HG03103 (cell line): Measurements from ENCODE around the gene FBXW11.

Experiments
- ATAC-seq: cut with Tn5 transposase; IDR thresholded peaks from one replicate; pipeline ENCODE4 v1.9.1; 2021; ENCODE audit warnings: low read depth; ENCODE audit not compliant: unreplicated experiment

Gene FBXW11

DNA sequence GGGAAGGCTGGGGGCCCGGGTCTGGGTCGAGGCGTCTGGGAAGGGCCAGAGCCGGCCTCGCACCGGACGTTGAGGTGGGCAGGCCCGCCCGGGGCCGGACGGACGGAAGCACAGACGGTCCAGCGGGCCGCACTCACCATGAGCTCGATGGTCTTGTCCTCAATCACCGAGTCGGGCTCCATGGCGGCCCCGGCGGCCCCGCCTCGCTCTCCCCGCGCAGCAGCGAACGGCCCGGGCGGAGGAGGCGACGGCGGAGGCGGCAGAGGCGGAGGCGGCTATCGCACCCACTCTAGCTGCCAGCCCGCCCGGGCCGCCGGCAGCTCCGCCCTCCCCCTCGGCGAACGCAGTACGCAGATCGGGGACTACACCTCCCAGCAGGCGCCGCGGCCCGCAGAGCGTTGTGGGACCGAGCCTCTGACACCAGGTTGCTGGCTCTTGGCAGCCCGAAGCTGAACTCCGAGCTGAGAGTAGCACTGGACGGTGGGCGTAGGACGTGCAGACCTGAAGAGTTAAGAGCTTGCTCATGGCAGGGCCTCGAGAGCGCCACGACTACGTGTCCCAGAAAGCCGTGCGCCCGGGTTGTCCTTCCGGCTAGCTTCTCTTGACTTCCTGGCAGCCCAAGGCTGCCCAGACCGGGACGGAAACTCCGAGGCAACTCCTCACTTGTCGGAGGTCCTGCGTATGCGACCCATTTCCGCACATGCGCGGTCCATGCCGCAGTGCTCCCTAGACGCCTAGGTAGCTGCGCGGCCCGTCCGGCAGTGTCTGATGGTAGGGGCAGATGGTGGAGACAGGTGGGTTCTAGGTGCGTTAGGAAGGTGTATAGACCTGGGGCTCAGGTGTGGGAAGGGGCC, at the start of gene FBXW11:
FBXW11 (minus strand) TSS at position 318 of the 854 bp plus-strand sequence; CDS start at position 182, 136 bp downstream.
- peak; percentile 75 for ATAC-seq

DNA sequence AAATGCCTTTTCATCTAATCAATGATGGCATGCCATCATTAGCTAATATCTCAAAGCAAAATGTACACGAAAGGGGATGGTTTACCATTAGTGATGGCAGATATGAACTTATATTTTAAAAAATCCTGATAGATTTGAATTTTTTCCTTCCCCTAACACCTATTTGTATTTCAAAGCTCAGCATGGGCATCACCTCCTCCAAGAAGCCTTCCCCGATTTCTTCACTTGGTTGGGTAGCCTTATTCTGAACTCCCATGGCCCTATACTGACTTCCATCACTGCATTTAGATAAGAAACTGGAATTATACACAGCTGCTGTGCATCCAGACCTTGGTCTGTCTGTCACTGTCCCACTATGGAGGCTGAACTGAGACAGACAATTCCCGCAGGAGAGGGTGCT, 49.6 kb upstream of the FBXW11 start:
- no peak for ATAC-seq

DNA sequence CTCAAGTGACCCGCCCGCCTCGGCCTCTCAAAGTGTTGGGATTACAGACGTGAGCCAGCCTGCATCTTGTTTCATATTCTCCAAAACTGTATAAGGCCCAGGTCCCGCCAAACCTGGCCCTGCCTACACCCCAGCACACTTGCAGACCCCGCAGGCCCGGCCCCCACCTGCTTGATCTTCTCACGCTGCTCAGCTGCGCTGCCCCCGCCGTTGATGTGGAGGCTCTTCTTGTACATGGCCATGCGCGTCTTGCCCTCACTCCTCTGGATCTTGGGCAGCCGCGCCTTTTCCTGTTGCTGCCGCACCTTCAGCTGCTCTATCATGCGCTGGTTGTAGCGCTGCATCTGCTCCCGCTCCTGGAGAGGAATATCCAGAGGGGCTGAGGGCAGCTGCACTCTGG, 49.0 kb upstream of the FBXW11 start:
- ATAC-seq = no peak

DNA sequence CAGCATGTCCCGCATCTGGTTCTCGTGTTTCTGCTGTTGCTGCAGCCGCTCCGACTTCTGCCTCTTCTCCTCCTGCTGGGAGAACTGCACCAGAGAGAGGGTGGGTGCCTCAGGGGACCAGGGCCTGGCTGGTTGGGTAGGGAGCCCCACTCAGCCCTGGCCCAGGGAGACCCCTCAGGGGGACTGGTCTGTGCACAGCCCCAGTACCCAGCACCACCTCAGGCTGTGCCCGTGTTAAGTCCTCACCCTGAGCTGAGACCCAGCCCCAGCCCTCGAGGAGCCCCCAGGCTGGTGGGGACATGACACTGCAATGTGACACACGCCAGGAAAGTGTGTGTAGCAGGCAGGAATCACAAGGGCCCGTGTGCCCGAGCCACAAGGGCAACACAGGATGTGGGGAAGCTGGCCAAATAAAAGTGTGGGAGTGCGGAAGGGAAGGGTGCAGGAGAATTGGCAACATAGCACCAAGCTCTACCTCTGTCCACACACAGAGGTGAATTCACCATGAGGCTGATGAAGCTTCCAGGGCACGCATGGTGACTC, 48.2 kb upstream of the FBXW11 start:
- ATAC-seq = no peak

DNA sequence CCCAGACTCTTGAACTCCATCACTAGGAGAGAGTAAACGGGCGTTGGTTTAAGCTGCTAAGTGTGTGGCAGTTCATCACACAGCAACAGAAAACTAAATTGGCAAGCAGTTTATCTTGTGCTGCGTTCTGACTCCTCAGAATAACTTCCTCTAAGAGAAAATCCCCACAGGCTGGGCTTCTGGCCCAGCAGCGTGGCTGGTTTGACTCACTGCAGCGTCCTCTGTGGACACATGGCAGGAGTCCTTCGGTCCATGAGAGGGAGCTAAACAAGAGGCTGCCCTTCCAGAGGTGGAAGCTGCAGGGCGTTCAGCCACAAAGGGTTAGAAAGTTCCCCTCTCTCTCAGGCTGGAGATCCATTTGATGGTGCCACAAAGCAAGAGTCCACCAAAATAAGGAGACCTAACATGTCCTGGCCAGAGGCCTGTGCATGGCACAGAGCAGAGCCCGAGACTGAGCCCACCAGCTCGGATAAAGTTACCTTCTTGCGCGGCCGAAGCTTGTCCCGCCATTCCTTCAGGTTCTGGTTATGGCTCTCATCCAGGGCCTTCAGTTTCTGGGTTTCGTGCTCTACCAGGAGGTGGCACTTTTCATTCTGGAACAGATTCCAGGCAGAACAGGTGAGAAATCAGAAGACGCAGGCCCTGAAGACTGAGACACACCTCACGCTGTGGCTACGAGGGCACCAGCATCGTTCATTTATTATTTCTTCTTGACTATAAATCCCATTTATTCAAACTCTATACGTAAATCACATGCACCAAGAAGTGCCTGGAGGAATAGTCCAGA, 46.2 kb upstream of the FBXW11 start:
- no peak for ATAC-seq

DNA sequence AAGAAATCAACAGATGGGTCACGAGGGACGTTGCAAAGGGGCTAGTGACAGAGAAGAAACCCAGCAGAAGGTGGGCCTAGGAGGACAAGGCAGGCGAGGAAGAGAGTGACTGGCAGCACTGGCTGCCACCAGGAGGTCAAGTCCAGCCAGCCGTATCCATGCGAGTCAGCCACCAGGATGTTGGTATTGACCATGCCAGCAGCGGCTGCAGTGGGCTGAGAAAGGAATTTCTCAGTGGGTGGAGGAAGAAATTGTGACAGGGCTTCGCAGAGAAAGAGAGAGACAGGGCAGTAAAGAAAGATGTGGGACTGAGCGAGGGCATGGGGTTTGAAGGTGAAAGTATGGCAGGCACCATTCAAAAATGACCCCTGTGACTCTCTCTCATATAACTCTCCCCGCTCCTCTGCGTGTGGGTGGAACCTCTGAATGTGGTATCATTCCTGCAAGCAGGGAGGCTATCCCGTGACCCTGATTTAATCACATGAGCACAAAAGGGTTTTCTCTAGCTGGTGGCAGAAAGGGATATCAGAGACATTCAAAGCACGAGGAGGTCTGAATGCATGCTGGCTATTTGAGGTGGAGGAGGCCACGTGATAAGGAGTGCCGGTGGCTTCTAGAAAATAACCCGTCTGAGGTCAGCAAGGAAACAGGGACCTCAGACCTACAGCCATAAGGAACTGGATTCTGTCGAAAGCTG, 45.4 kb upstream of the FBXW11 start:
- ATAC-seq = no peak

DNA sequence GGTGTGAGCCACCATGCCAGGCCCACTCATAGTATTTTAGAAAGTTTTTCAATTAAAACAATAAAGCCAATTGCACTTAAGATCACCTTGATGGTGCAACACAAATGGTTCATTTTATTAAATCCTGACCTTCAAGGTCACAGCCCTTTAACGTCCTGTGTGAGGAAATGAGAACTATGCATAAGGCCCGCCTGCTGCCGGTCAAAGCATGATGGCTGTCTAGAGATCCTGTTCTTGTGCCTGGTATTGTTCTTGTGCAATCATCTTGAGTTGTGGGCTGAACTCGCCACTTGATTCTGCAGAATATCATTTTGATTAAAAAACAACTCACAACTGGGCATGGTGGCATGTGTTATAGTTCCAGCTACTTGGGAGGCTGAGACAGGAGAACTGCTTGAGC, 43.6 kb upstream of the FBXW11 start:
- ATAC-seq = no peak

DNA sequence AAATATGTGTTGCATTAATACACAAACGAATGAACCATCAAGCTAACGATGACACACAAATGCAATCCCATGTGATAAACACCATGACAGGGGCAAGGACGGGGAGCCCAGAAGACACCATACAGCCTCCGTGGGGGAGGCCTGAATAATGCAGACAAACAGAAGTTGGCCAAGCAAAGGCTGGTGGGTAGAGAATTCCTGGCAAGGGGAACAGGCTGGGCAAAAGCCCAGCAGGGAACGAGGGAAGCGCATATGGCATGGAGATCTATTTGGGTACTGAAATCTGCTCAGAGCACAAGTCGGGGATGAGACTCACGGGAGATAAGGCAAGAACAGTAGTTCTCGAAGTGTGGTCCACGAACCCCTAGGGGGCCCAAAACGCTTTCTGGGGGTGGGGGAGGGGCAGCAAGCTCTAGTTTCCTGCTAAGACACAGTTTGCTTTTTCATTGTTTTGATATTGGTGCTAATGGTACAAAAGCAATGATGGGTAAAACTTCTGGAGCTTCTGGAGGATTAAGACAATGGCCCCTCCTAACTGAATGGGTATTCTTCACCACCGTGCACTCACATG, 42.9 kb upstream of the FBXW11 start:
- ATAC-seq = no peak

DNA sequence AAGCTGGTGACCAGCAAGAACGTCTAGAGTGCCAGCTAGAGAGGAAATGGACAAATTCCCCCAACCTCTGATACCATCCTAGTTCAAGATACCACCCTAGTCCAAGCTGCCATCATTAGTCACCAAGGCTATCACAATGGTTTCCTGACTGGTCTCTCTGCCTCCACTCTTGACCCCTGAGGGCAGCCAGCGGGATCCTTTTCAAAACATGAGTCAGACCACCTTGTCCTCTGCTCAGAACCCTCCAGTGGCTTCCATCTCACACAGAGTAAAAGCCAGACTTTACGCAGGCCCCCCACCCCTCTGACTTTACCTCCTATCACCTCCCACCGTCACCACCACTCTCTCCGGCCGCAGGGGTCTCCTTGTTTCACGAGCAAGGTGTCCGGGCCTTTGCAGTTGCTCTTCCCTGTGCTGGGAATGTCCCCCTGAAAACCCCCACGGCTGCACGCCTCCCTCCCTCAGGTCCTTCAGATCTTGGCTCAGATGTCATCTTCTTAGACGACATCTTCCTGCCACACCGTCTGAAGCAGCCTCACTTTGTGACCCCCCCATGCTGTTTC, 42.2 kb upstream of the FBXW11 start:
- ATAC-seq = no peak

DNA sequence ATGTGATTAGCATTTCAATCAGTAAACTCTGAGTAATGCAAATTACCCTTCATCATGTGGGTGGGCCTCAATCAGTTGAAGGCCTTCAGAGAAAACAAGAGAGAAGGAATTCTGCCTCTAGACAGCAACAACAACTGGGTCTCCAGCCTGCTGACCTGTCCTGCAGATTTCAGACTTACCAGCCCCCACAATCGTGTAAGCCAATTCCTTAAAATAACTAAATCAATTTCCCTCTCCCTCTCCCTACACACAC, 41.7 kb upstream of the FBXW11 start:
- ATAC-seq = no peak

DNA sequence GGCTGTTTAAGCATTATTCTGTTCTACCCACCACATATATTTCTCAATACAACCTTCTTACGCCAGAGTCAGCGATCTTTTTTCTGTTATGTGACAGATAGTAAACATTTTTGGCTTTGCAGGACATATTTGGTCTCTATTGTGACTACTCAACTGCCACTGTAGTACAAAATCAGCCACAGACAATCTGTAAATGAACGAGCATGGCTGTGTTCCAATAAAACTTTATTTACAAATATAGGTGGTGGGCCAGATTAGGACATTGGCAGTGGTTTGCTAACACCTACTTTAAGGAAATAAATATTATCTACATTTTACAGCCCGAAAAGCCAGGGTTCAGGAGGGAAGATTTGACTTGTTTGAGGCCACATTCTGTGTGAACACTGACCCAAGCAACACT, 40.2 kb upstream of the FBXW11 start:
- ATAC-seq = no peak

DNA sequence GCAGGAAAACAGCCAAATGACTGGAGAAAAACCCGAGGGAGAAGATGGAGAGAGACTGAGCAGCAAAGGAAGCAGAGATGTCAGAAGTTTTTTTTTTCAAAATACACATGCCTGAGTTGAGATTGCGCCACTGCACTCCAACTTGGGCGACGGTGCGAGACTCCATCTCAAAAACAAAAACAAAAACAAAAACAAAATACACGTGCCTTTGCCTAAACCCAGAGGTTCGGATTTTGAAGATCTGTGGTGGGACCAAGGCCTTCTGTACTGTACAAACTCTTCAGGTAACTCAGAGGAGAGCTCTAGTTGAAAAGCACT, 38.8 kb upstream of the FBXW11 start:
- no peak for ATAC-seq

DNA sequence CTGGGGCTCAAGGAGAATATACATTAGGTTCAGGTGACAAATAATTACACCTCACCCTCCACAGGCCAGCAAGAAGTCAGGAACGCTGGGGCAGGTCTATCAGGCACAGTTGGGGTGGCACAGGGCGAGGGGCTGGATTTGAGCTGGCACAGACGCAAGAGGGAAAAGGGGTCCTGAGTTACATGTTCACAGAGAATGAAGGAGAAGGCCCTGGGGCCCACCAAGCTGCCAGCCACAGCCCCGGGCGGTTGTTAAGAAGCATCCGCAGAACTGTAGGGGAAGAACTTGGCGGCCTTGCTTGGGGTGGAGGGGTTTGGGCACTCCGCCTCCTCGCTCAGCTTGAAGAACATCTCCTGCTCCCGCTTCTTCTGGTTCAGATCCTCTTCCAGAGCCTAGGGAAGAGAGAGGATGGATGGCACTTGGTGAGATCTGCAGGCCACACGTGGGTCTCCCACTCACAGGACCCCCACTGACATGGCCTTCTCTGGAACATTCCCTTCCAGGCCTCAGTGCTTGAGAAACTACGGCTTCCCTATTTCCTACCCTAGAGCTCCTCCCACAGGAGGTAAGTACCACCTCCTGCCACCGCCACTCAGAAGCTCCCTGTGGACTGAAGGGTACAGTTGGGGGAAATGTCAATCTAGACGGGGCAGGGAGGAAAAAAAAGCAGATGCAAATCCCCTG, 38.3 kb upstream of the FBXW11 start:
- ATAC-seq = no peak

DNA sequence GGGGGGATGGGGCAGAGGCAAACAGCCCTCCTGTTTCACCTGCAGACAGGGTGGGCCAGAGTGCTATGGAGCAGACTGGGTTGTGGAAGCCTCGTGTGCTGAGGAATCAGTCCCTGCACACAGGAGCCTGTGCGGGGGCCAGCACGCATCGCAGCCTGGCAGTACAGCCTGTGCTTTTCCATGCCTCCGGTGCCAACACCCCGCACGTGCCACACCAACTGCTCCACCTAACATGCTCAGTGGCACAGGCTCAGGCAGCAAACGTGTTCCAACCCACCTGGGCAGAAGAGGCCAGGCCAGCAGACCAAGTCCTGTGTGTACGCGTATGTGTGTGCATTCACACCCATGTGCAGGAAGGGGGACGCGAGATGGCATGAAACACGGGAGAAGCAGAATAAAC, 37.4 kb upstream of the FBXW11 start:
- no peak for ATAC-seq

DNA sequence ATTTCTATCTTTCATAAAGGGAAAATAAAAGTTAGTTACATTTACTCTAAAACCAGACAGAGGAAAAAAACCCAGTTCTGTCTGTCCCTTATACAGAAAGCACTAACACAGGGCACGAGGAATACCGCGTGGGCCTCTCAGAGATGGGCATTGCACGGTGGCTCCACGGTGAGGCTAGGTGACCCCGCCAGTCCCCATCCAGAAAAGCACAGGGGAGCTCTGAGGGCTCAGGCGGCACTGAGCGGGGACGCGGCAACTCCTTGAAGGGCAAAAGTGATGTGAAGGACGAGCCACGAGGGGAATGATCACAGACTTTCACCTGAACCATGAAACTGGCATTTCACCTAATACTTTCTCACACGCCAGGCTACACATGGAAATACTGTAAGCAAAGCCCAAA, 35.7 kb upstream of the FBXW11 start:
- no peak for ATAC-seq

DNA sequence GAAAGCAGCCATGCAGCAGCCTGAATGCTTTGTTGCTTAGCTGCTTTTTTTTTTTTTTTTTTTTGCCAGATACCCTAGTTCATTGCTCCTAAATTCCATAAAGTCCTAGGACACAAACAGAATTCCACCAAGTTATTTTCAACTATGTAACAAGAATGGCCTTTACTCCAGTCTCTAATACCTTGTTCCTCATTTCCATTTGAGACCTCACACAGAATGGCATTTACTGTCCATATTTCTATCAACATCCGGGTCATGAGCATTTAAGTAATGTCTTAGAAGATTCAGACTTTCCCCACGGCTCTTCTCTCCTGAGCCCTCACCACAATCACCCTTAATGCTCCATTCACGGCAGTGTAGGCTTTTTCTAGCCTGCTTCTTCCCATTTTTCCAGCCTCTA, 31.7 kb upstream of the FBXW11 start:
- ATAC-seq = no peak

DNA sequence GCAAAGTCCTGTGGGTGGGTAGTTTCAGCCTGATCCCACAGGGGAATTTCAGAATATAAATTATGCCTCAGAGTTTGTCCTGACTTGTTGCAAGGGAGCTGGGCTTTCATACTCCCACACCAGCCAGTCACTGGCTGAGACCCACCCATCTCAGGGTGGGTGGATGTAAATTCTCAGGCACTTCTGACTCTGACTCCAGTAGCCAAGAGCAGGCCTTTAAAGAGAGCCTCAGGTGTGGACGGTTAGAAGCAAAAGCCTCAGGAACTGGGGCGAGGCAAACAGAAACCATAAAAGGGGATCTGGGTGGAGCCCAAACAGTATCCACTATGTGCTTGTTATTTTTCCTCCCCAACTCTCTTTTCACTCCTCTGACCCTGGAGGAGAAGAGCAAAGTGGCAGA, 28.6 kb upstream of the FBXW11 start:
- ATAC-seq = peak; percentile 66

DNA sequence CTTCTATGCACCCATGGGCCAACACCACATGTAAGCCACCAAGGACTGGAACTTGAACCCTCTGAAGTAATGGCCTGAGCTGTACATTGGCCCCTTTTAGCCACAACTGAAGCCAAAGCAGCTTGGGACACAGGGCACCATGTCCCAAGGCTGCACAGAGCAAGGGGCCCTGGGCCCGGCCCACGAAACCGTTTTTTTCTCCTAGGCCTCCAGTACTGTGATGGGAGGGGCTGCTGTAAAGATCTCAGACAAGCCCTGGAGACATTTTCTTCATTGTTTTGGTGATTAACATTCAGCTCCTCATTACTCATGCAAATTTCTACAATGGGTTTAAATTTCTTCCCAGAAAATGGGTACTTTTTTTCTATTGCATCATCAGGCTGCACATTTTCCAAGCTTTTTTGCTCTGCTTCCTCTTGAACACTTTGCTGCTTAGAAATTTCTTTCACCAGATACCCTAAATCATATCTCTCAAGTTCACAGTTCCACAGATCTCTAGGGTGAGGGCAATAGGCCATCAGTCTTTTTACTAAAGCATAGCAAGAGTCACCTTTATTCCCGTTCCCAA, 25.5 kb upstream of the FBXW11 start:
- no peak for ATAC-seq

DNA sequence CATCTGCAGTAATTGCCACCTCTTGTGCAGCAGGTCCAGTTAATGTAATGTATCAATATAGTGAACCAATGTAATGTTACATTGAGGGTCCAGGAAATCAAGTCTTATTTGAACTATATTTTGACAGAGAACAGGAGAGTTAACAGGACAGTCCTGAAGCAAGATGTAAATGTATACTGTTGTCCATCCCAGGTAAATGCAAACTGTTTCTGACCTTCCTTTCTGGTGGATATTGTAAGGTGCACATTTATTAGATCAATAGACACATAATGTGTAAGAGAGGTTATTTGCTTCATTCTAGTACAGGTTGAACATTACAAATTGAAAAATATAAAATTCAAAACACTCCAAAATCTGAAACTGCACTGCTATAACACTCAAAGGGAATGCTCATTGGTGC, 23.4 kb upstream of the FBXW11 start:
- ATAC-seq = no peak

DNA sequence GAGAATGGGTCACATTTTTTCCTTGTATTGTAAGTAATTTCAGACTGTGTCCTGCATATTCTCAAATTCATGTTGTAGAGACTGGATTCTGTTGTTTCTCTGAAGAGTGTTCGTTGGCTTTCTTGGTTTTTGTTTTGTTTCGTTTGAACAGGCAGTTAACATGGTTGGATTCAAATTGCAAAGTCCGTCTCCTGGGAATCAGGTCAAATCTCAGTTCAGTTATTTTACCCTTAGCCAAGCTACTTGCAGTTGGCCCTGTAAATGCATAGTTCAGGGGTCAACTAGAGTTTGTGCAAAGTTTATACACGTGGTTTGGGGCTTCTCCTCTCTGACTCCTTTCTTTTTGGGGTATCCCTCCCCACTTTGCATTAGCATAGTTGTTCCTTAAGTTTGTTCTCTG, 21.7 kb upstream of the FBXW11 start:
- no peak for ATAC-seq
